ENCODE measurements around the gene ACTL8.

DNA sequence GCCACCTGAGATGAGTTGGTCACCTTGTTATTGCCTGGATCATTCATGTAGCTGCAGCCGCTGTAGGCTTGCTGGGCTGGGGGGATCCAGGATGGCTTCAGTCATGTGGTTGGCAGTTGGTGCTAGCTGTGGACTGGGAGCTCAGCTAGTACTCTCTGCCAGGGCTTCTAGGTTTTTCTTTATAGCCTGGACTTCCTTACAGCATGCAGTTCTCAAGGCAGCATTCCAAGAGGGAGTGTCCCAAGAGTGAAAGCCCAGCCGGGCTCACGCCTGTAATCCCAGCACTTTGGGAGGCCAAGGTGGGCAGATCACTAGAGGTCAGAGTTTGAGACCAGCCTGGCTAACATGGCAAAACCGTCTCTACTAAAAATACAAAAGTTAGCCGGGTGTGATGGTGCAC, 23.7 kb upstream of the ACTL8 start:
- TF ChIP-seq, protein P1, sequence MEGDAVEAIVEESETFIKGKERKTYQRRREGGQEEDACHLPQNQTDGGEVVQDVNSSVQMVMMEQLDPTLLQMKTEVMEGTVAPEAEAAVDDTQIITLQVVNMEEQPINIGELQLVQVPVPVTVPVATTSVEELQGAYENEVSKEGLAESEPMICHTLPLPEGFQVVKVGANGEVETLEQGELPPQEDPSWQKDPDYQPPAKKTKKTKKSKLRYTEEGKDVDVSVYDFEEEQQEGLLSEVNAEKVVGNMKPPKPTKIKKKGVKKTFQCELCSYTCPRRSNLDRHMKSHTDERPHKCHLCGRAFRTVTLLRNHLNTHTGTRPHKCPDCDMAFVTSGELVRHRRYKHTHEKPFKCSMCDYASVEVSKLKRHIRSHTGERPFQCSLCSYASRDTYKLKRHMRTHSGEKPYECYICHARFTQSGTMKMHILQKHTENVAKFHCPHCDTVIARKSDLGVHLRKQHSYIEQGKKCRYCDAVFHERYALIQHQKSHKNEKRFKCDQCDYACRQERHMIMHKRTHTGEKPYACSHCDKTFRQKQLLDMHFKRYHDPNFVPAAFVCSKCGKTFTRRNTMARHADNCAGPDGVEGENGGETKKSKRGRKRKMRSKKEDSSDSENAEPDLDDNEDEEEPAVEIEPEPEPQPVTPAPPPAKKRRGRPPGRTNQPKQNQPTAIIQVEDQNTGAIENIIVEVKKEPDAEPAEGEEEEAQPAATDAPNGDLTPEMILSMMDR (conservative IDR thresholded peaks at IDR 0.05; ENCODE audit: low read depth in 2 of 2) = no peak
- TF ChIP-seq, protein P2, sequence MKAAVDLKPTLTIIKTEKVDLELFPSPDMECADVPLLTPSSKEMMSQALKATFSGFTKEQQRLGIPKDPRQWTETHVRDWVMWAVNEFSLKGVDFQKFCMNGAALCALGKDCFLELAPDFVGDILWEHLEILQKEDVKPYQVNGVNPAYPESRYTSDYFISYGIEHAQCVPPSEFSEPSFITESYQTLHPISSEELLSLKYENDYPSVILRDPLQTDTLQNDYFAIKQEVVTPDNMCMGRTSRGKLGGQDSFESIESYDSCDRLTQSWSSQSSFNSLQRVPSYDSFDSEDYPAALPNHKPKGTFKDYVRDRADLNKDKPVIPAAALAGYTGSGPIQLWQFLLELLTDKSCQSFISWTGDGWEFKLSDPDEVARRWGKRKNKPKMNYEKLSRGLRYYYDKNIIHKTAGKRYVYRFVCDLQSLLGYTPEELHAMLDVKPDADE (IDR thresholded peaks at IDR 0.05) = no peak
- TF ChIP-seq POLR2AphosphoS5 (IDR thresholded peaks at IDR 0.05; ENCODE audit: low read depth) = no peak
- no peak for TF ChIP-seq CREB1 (CRISPR knock-in tag; IDR thresholded peaks at IDR 0.05; ENCODE audit: low read depth)
- TF ChIP-seq EZH2 (IDR thresholded peaks at IDR 0.05; ENCODE audit: low read depth, unreplicated experiment) = no peak
